ENCODE results near the gene UQCR11.

Gene UQCR11

GRCh38 chr19:1652471-1653299 is 47.4 kb upstream of the UQCR11 start, which contains the start of gene TCF3:
Gene TCF3, minus strand, starts transcription at chr19:1652615. Its CDS starts 2,367 bp downstream, at chr19:1650248.
- TF ChIP-seq, protein P1, sequence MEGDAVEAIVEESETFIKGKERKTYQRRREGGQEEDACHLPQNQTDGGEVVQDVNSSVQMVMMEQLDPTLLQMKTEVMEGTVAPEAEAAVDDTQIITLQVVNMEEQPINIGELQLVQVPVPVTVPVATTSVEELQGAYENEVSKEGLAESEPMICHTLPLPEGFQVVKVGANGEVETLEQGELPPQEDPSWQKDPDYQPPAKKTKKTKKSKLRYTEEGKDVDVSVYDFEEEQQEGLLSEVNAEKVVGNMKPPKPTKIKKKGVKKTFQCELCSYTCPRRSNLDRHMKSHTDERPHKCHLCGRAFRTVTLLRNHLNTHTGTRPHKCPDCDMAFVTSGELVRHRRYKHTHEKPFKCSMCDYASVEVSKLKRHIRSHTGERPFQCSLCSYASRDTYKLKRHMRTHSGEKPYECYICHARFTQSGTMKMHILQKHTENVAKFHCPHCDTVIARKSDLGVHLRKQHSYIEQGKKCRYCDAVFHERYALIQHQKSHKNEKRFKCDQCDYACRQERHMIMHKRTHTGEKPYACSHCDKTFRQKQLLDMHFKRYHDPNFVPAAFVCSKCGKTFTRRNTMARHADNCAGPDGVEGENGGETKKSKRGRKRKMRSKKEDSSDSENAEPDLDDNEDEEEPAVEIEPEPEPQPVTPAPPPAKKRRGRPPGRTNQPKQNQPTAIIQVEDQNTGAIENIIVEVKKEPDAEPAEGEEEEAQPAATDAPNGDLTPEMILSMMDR (IDR thresholded peaks at IDR 0.05; ENCODE audit: low read depth, low read length), result no peak
- no peak for TF ChIP-seq EZH2phosphoT487 (IDR thresholded peaks at IDR 0.05; ENCODE audit: low read depth)
- Histone ChIP-seq H3K79me2 (ENCODE audit: low read length) (peaks cover 47% of the 10 kb centered on the region), H3K9me3 (ENCODE audit: insufficient read depth, low read length) (no peaks in the 10 kb centered on the region), H3K27me3 (ENCODE audit: low read depth, low read length) (no peaks in the 10 kb centered on the region), H3K27ac (ENCODE audit: low read length) (peak within 1 kb of the TSS; percentile 79), H3K36me3 (replicated peaks; ENCODE audit: low read depth, low read length) (peaks cover 22% of the 10 kb centered on the region), H3K4me1 (ENCODE audit: low read length) (peaks cover 37% of the 10 kb centered on the region), H3K9ac (ENCODE audit: low read length) (peak within 1 kb of the TSS; percentile 92), H4K20me1 (ENCODE audit: insufficient read depth, low read length) (peaks cover 34% of the 10 kb centered on the region), H3K4me2 (ENCODE audit: low read length) (peak within 1 kb of the TSS; percentile 82), H2AFZ (ENCODE audit: low read depth, low read length) (peak within 1 kb of the TSS; percentile 94), H3K4me3 (ENCODE audit: low read length) (peak within 1 kb of the TSS; percentile 83)

- H3K4me3 ChIP-seq (ENCODE audit: low read length), result peak overlapping the region; percentile 83
- H3K4me2 ChIP-seq (ENCODE audit: low read length), result peak overlapping the region; percentile 82
- H3K36me3 ChIP-seq (replicated peaks; ENCODE audit: low read depth, low read length), result peaks cover 26% of the 10 kb centered on the region
- H4K20me1 ChIP-seq (ENCODE audit: insufficient read depth, low read length), result peaks cover 42% of the 10 kb centered on the region
- H3K27me3 ChIP-seq (ENCODE audit: low read depth, low read length), result no peaks in the 10 kb centered on the region
- H3K9ac ChIP-seq (ENCODE audit: low read length), result peak overlapping the region; percentile 90
- peaks cover 56% of the 10 kb centered on the region for H3K79me2 ChIP-seq (ENCODE audit: low read length)
- TF ChIP-seq, protein P1 (IDR thresholded peaks at IDR 0.05; ENCODE audit: low read depth, low read length), result no peak
- no peak for TF ChIP-seq EZH2phosphoT487 (IDR thresholded peaks at IDR 0.05; ENCODE audit: low read depth)
- H3K27ac ChIP-seq (ENCODE audit: low read length), result peak overlapping the region; percentile 79
- H2AFZ ChIP-seq (ENCODE audit: low read depth, low read length), result no peak overlapping the region
- H3K9me3 ChIP-seq (ENCODE audit: insufficient read depth, low read length), result no peaks in the 10 kb centered on the region
- H3K4me1 ChIP-seq (ENCODE audit: low read length), result peaks cover 35% of the 10 kb centered on the region
These were observed 46.5 kb upstream of the UQCR11 start for GRCh38 chr19:1651568-1652291.

DNA sequence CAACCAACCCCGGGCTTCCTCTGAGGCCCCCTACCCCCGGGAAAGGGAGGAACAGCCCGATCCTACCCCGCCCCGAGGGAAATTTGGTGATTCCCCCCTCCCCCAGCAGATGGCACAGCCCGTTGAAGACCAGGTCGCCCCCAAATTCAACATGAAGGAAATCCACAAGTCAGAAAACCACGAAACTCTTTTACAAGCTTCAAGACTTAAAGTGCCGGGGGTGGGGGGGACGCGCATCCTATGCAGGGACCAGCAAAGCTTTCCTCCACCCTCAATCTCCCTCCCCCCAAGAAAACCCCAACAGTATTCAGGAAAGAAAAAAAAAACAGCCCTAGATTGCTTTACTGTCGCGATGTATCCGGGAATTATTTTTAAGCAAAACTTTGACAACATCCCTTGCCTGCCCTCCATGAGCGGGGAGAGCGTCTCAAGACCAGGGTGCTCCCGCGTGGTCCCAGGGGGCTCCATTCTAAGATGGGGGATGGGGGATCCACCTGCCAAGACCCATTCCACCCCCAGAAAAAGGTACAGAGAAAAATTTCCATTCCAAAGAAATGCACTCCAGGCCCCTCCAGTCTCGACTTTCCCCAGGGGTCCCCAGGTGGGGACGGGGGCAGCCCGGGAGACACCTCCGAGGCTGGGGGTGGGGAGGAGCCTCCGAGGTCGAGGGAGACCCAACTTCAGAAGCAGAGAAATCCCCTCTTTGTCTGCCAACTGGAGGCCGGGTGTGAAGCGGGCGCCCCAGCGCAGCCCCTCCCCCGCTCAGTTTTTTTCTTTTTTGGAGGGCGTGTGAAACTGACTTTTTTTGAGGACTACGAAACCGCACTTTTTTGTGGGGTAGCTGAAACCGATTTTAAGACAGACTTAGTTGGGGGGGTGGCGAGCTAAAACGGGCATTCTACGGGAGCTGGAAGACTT is 45.6 kb upstream of the UQCR11 start:
- Histone ChIP-seq H3K4me2 (ENCODE audit: low read length) (peak overlapping the region; percentile 82), H3K9me3 (ENCODE audit: insufficient read depth, low read length) (no peaks in the 10 kb centered on the region), H3K4me1 (ENCODE audit: low read length) (peaks cover 35% of the 10 kb centered on the region), H3K36me3 (replicated peaks; ENCODE audit: low read depth, low read length) (peaks cover 34% of the 10 kb centered on the region), H4K20me1 (ENCODE audit: insufficient read depth, low read length) (peaks cover 49% of the 10 kb centered on the region), H3K79me2 (ENCODE audit: low read length) (peaks cover 64% of the 10 kb centered on the region), H2AFZ (ENCODE audit: low read depth, low read length) (no peak overlapping the region), H3K4me3 (ENCODE audit: low read length) (peak overlapping the region; percentile 83), H3K27ac (ENCODE audit: low read length) (peak overlapping the region; percentile 79), H3K27me3 (ENCODE audit: low read depth, low read length) (no peaks in the 10 kb centered on the region), H3K9ac (ENCODE audit: low read length) (peak overlapping the region; percentile 90)
- TF ChIP-seq, protein P1 (IDR thresholded peaks at IDR 0.05; ENCODE audit: low read depth, low read length), result peak; percentile 37
- TF ChIP-seq EZH2phosphoT487 (IDR thresholded peaks at IDR 0.05; ENCODE audit: low read depth), result no peak
